OCI-LY7 (cell line): Measurements from ENCODE around the gene PFKFB3. TPM values are rescaled to one million over a fixed set of nuclear protein-coding genes. Genes with fewer than 3 reads are reported as not detected.

Experiments used
- BruUV-seq: library from RNA; stranded (reverse); fragments of 400-500 nt; replicated peaks from 2 replicates; lab custom pipeline; 2021; lab: Mats Ljungman, UMichigan
- CTCF ChIA-PET: fragments of 300-600 bp; sonication (Branson Sonifier 250); formaldehyde crosslinking; loops from one replicate; lab custom pipeline; 2022; ENCODE audit warnings: antibody characterized with exemption; ENCODE audit not compliant: unreplicated experiment; lab: Charles Lee
- POLR2A ChIA-PET: fragments of 300-600 bp; sonication (Branson Sonifier 250); formaldehyde crosslinking; loops from one replicate; lab custom pipeline; 2022; ENCODE audit warnings: antibody characterized with exemption; lab: Charles Lee
- DNase-seq: peaks from one replicate; pipeline ENCODE4 v3.0.0-alpha.2; 2015; ENCODE audit warnings: low spot score
- H2AFZ ChIP-seq: fragments of 200-600 bp; sonication (generic), shearing (Covaris generic); 2 replicates; pipeline ENCODE4 v1.6.1; 2014; ENCODE audit warnings: mild to moderate bottlenecking, antibody characterized with exemption, low read length, moderate library complexity
- H3K27ac ChIP-seq: fragments of 200-600 bp; sonication (generic); 2 replicates; pipeline ENCODE4 v1.5.1; 2014; ENCODE audit warnings: mixed run types, low read depth, mild to moderate bottlenecking, moderate library complexity, low read length, inconsistent platforms; ENCODE audit not compliant: poor library complexity, severe bottlenecking
- H3K36me3 ChIP-seq: fragments of 200-600 bp; sonication (generic); 2 replicates; pipeline ENCODE4 v1.6.1; 2014; ENCODE audit warnings: mild to moderate bottlenecking, antibody characterized with exemption, low read length, moderate library complexity, mixed read lengths; ENCODE audit not compliant: insufficient read depth
- H3K4me1 ChIP-seq: fragments of 200-600 bp; sonication (generic); 2 replicates; pipeline ENCODE4 v1.5.1; 2014; ENCODE audit warnings: mild to moderate bottlenecking, low read length; ENCODE audit not compliant: insufficient read depth, poor library complexity, severe bottlenecking
- H3K4me2 ChIP-seq: fragments of 200-600 bp; sonication (generic); 2 replicates; pipeline ENCODE4 v1.6.1; 2014; ENCODE audit warnings: mild to moderate bottlenecking, low read length
- H3K4me3 ChIP-seq: fragments of 200-600 bp; sonication (generic); 2 replicates; pipeline ENCODE4 v1.5.1; 2014; ENCODE audit warnings: mild to moderate bottlenecking, low read depth, low read length; ENCODE audit not compliant: poor library complexity, severe bottlenecking
- H3K79me2 ChIP-seq: fragments of 200-600 bp; sonication (generic); 2 replicates; pipeline ENCODE4 v1.6.1; 2016; ENCODE audit warnings: low read depth, mild to moderate bottlenecking, low read length, moderate library complexity, mixed read lengths; ENCODE audit not compliant: insufficient read depth
- H3K9me2 ChIP-seq: fragments of 200-600 bp; sonication (generic); 2 replicates; pipeline ENCODE4 v1.6.1; 2016; ENCODE audit warnings: mild to moderate bottlenecking, low read length, mixed read lengths; ENCODE audit not compliant: insufficient read depth
- H3K9me3 ChIP-seq: fragments of 200-600 bp; sonication (generic); 2 replicates; pipeline ENCODE4 v1.6.1; 2014; ENCODE audit warnings: mild to moderate bottlenecking, mixed run types, low read length, mixed read lengths
- H4K20me1 ChIP-seq: fragments of 200-600 bp; sonication (generic); 2 replicates; pipeline ENCODE4 v1.6.1; 2014; ENCODE audit warnings: mild to moderate bottlenecking, antibody characterized with exemption, low read length, moderate library complexity, mixed read lengths; ENCODE audit not compliant: insufficient read depth
- EZH2phosphoT487 ChIP-seq: fragments of 200-600 bp; sonication (generic); IDR thresholded peaks from 2 replicates; pipeline ENCODE4 v1.6.1; 2018; ENCODE audit warnings: low read depth, borderline replicate concordance, mild to moderate bottlenecking, mixed run types, antibody characterized with exemption, low read length, moderate library complexity, mixed read lengths
- intact Hi-C: fragments of 100-400 bp; cut with micrococcal nuclease; formaldehyde crosslinking; loops from one replicate; pipeline ENCODE4 v1.10.0; 2022; ENCODE audit not compliant: unreplicated experiment
- total RNA-seq, 2 experiments: library from RNA; depleted of rRNA in 1 of 2; stranded (reverse); fragments of >200 nt in 1 of 2; shearing (Covaris generic) in 1 of 2; gene quantifications; 2 replicates each; pipeline ENCODE4 v1.2.3, GENCODE V29; 2014 to 2022
- TF ChIP-seq, protein P1 (sequence below): fragments of 200-600 bp; sonication (generic); conservative IDR thresholded peaks from 2 replicates; pipeline ENCODE4 v1.5.1; 2014; ENCODE audit warnings: mild to moderate bottlenecking, antibody characterized with exemption, low read length, moderate library complexity, mixed read lengths

The PFKFB3 gene
- total RNA-seq, 2 experiments from 2014 or later = 33.7 to 50.7 TPM

DNA sequence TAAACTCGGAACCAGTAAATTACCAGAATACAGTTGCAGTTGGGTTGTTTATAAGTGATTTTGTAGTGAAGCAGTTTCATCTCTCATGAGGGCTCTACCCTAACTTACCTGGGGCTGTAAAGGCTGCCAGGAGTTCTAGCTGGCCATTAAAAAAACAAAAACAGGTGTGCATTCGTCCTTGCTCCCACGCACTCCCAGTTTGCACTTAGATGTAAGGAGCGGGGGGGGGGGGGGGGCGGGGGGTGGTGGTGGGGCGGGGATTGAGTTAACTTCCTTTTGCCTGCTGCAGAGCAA is 2.3 kb upstream of the PFKFB3 start:
- intact Hi-C loops = loop anchor here (5.0 kb wide), 2 partner anchors 58 to 102 kb away; no protein-coding TSS in a partner anchor
- ChIA-PET POLR2A (interaction anchor here (0.7 to 2.5 kb wide), 6 partner anchors 17 to 203 kb away, joined by 4 to 11 read pairs (median 6); no protein-coding TSS in a partner anchor), CTCF (interaction anchor here (0.6 to 1.0 kb wide), 3 partner anchors 48 to 206 kb away, joined by 3 to 4 read pairs (median 3); no protein-coding TSS in a partner anchor)
- no TSS peak for BruUV-seq
- Histone ChIP-seq H3K4me2 (peak overlapping the region; percentile 82), H3K36me3 (peaks cover 17% of the 10 kb centered on the region; the same call in 1 of the 2 replicates), H4K20me1 (peaks cover 15% of the 10 kb centered on the region; the same call in 1 of the 2 replicates), H3K9me3 (no peaks in the 10 kb centered on the region), H3K79me2 (peaks cover 20% of the 10 kb centered on the region), H3K9me2 (no peaks in the 10 kb centered on the region), H3K27ac (peak overlapping the region; percentile 59), H2AFZ (no peak overlapping the region), H3K4me3 (peak overlapping the region; percentile 99), H3K4me1 (peaks cover 57% of the 10 kb centered on the region)
- DNase-seq = no peak
- TF ChIP-seq, protein P1, sequence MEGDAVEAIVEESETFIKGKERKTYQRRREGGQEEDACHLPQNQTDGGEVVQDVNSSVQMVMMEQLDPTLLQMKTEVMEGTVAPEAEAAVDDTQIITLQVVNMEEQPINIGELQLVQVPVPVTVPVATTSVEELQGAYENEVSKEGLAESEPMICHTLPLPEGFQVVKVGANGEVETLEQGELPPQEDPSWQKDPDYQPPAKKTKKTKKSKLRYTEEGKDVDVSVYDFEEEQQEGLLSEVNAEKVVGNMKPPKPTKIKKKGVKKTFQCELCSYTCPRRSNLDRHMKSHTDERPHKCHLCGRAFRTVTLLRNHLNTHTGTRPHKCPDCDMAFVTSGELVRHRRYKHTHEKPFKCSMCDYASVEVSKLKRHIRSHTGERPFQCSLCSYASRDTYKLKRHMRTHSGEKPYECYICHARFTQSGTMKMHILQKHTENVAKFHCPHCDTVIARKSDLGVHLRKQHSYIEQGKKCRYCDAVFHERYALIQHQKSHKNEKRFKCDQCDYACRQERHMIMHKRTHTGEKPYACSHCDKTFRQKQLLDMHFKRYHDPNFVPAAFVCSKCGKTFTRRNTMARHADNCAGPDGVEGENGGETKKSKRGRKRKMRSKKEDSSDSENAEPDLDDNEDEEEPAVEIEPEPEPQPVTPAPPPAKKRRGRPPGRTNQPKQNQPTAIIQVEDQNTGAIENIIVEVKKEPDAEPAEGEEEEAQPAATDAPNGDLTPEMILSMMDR = no peak
- TF ChIP-seq EZH2phosphoT487 = no peak

- H3K79me2 ChIP-seq = peaks cover 25% of the 10 kb centered on the region
- H3K9me3 ChIP-seq = no peaks in the 10 kb centered on the region
- intact Hi-C loops = loop anchor here (5.0 kb wide), 2 partner anchors 59 to 101 kb away; no protein-coding TSS in a partner anchor
- H2AFZ ChIP-seq = peak overlapping the region; percentile 77
- H3K36me3 ChIP-seq = peaks cover 17% of the 10 kb centered on the region; the same call in 1 of the 2 replicates
- peak overlapping the region; percentile 82 for H3K4me2 ChIP-seq
- ChIA-PET CTCF (interaction anchor here (0.6 to 2.4 kb wide), 3 partner anchors 60 to 205 kb away, joined by 3 to 17 read pairs (median 4); no protein-coding TSS in a partner anchor), POLR2A (interaction anchor here (0.7 to 3.7 kb wide), 8 partner anchors 18 to 200 kb away, joined by 3 to 46 read pairs (median 8); no protein-coding TSS in a partner anchor)
- H3K4me3 ChIP-seq = peak overlapping the region; percentile 99
- H3K4me1 ChIP-seq = peaks cover 57% of the 10 kb centered on the region
- TF ChIP-seq, protein P1 = no peak
- no peak for TF ChIP-seq EZH2phosphoT487
- peak; percentile 74 for DNase-seq
- H3K27ac ChIP-seq = peak overlapping the region; percentile 59
- no peaks in the 10 kb centered on the region for H3K9me2 ChIP-seq
- H4K20me1 ChIP-seq = peaks cover 15% of the 10 kb centered on the region; the same call in 1 of the 2 replicates
- BruUV-seq = no TSS peak
These were observed 1.8 kb upstream of the PFKFB3 start for GRCh38 chr10:6200734-6201515.
